GM19193 (cell line): ENCODE data around the gene DENND2A.

ENCODE experiments used
- POLR2A ChIP-seq: IDR thresholded peaks from 4 replicates; pipeline ENCODE4 v1.6.1; 2011; ENCODE audit not compliant: insufficient read depth, insufficient read length; ENCODE audit errors: extremely low read depth

DENND2A gene

DNA sequence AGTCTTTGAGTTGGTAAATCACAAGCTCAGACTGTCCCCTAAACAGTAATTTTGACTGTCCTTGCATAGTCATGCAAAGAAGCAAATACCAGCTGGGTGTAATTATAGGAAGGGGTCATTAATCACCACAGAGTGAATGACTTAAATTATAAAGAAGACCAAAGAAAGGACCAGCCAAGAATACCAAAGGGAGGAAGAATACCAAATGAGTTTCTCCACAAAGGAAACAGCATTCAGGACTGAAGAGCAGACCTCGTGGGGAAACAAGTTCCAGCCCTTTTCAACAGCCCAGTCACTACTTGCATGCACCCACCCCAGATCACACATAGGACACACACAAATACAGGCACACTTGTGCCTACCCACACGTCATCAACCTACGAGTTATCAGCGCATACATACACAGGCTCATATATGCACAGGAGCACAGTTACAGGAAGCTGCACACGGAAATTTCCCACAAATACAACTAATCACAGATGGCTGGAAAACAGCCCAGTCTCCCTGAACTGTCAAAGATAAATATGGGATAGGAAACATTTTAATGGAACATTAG lies 77.6 kb downstream of the DENND2A start:
- no peak for TF ChIP-seq POLR2A

DNA sequence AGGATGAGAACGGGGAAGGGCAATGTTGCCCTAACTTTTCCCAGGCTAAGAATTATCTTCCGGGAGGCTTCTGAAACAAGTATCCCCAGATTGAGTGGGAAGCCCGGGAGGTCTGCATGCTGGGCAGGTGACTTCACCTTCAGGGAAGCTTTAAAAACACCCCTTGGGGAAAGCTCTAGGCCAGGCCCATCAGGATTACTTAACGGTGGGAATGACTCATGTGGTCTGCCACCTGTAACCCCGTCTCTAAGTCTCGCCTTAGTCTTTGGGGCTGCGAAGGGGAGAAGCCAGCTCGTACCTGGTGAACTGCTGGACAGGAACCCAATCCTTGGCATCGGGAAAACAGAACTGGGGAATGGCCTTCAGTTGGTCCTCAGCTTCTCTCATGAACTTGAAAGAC lies 81.2 kb downstream of the DENND2A start:
- TF ChIP-seq POLR2A, result no peak

DNA sequence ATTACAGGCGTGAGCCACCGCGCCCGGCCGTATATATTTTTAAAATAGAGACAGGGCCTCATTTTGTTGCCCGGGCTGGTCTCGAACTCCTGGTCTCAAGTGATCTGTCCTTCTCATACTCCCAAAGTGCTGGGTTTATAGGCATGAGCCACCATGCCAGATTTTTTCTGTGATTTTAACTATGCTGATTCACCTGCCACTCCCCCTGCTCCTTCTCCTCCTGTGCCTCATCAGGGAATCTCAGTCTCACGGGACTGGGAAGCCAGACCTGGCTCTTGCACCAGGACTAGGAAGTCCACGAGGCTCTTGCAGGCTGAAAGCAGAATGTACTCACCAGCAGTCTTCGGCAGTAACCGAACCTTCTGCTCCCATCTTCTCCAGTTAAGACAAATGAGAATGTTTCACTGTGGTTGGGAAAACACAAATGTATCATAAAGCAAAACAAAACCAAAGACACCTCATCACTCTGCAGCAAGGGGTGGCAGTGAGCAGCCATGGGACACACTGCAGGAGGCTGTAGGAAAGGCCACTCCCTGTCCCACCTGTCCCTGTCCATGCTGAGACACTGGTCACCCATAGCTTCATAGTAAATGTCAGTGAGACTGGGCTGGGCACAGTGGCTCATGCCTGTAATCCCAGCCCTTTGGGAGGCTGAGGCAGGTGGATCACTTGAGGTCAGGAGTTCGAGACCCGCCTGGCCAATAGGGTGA lies 82.6 kb downstream of the DENND2A start:
- no peak for TF ChIP-seq POLR2A

DNA sequence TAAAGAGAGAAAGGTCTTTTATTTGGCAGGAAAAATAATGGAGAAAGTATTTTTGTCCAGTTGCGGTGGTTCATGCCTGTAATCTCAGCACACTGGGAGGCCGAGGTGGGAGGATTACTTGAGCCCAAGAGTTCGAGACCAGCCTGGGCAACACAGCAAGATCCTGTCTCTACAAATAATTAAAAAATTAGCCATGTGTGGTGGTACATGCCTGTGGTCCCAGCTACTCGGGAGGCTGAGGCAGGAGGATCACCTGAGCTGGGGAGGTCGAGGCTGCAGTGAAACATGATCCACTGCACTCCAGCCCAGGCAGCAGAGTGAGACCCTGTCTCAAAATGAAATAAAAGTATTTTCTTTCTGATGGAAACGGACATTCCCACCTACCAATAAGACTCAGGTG lies 83.5 kb downstream of the DENND2A start:
- no peak for TF ChIP-seq POLR2A

DNA sequence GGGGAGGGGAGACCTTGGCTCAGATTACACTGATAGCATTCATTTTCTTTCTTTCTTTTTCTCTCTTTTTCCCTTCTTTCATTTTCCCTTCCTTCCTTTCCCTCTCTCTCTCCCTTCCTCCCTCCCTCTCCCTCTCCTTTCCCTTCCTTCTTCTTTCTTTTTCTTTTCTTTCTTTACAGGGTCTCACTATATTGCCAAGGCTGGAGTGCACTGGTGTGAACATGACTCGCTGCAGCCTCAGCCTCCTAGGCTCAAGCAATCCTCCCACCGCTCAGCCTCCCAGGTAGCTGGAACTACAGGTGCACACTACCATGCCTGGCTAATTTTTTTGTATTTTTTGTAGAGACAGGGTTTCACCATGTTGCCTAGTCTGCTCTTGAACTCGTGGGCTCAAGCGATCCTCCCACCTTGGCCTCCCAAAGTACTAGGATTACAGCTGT lies 88.4 kb downstream of the DENND2A start:
- TF ChIP-seq POLR2A, result no peak

DNA sequence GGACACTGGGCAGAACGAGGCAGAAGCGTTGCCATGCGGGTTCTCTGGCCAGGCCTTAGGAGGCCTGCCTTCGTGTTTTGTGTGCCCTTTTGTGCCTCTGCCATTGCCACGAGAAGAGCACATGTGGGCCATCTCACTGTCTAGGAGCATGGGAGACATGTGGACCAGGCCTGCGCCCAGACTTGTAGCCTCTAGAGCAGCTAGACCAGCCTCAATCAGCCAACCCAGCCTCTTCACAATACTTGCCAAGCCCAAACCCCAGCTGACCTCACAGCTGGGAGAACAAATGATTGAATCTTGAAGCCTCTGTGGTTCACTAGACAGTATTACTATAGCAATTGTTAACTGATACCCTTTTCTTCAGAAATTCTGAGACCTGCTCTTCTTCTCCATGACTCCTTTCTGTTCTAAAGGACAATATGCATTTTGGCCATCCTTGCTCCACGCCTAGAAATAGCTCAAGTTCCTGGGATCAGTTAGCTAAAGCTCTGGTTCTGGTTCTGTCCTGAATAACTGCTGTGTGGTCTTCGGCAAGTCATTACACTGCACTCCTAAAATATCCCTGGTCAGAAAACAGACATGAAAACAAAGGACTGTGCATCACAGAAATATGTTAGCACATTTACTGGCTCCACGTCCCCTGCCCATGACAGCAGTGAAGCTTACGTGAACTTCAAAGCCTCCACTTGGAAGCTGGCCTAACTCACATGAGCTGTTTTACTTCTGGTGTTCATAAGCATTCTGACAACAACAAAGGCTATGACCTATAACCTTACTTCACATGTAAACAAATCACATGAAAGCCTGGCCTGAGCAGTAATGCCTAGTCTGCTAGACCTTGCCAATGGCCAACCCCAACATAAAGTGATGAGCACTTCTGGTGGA lies 89.0 kb downstream of the DENND2A start:
- TF ChIP-seq POLR2A, result no peak

DNA sequence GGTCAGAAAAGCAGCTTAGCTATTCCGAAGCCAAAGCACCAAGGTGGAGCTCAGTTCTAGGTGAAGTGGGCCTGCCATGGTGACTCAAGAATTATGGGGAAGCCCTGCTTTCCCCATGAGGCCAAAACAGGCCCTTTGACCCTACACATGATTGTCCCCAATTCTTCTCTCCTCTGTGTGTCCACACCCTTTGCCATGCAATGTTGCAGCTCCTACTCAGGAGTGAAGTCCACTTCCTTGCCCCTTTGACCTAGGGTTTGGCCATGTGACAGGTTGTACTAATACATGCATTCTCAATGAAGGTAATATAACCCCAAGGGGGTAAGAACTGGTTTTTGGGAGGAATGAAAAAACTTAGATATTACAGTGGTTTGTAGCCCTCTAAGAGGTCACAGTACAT lies 93.7 kb downstream of the DENND2A start:
- TF ChIP-seq POLR2A, result no peak

DNA sequence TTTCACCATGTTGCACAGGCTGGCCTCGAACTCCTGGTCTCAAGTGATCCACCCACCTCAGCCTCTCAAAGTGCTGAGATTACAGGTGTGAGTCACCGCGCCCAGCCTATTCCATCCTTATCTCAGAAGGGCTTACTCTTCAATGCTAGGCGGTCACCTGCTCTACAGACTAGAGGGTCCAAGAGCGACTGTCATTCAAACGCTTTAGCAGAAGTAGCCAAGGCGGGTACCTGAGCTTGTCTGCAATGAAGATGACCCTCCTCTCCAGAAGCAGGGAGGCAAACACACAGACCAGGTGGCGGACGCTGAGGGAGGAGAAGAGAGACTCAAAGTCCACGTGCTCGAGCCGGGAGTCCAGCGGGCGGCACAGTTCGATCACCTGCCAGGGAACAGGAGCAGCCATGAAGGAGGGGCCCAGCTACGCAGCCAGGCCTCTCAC lies 96.2 kb downstream of the DENND2A start:
- TF ChIP-seq POLR2A, result no peak

DNA sequence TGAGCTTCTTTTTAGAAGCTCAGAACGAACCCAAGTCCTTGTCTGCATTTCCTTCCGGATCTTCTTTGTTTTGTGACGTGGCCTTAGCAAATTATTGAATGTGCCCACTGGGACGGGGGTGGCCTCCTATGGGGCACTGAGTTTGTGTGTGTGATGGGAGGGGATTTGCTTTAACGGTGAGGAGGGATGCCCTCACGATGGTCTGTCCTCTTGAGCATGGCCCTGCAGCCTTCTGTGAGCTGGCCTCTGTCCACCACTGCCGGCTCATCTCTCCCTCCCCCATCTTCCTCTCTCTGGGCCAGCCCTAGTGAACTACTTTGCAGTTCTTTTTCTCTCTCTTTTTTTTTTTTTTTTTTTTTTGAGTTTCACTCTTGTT lies 98.4 kb downstream of the DENND2A start:
- no peak for TF ChIP-seq POLR2A

DNA sequence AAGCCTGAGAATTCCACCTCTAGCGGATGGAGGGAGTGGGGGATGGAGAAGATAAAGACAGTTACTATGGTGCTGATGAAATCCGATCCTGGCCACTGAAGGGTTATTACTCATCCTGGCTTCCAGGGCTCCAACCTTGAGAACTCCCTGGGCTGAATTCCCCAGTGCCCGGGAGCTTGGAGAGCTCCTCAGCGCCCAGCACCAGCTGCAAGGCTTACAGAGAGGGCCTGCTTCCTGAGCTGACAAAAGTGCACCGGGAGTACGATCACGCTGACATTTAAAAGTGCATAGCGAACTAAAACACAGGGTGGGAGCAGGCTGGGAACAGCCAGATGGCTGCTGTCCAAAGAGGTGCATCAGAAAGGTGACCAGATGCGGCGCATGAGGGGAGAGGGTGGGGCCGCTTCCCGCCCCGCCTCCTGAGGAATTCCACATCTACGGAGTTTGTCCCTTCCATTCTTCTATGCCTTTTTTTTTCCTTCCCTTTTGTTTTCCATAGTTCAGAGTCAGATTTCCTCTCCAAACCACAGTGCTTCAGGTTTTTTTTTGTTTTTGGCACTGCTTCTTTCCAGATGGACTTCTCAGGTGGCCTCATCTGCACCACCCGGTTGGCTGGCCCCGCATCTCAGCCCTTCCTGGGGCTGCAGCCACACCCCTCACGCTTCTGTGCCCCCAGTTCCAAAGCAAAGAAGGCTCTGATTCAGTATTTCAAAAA lies 98.9 kb downstream of the DENND2A start:
- no peak for TF ChIP-seq POLR2A

DNA sequence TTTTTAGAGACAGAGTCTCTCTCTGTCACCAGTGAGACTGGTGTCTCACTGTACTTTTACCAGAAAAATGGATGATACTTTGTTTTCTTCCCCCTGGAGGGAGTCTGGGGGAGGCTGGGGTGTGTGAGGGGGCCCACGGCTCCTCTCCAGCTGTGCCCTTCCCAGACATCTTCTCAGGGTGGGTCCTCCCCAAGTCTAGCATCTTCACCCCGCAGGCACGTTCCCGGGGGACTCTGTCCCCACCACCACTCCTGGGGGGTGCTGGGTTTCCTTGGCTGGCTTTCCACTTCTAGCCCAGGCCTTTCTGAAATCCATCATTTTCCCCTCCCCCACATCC lies 99.5 kb downstream of the DENND2A start:
- no peak for TF ChIP-seq POLR2A

GRCh38 chr7:140540136-140540777 lies 100.4 kb downstream of the DENND2A start:
- no peak for TF ChIP-seq POLR2A

DNA sequence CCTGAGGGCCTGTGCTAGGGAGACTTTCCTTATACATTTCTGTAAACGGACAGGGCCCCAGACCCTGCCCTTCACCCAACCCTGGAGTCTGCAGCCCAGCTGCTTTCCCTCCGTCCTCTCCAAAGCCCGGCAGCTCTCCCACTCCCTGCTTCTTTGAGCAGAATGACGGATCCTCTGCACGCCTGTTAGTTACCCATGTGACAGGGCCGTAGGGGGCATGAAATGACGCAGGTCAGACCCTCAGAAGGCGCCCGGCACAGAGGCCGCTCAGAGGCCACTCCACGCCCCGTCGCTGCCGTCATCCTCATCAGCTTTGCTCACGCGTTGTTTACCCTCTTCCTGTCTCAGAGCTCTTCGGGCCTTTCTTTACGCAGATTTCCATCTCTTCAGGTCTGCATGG lies 101.2 kb downstream of the DENND2A start:
- TF ChIP-seq POLR2A, result no peak

DNA sequence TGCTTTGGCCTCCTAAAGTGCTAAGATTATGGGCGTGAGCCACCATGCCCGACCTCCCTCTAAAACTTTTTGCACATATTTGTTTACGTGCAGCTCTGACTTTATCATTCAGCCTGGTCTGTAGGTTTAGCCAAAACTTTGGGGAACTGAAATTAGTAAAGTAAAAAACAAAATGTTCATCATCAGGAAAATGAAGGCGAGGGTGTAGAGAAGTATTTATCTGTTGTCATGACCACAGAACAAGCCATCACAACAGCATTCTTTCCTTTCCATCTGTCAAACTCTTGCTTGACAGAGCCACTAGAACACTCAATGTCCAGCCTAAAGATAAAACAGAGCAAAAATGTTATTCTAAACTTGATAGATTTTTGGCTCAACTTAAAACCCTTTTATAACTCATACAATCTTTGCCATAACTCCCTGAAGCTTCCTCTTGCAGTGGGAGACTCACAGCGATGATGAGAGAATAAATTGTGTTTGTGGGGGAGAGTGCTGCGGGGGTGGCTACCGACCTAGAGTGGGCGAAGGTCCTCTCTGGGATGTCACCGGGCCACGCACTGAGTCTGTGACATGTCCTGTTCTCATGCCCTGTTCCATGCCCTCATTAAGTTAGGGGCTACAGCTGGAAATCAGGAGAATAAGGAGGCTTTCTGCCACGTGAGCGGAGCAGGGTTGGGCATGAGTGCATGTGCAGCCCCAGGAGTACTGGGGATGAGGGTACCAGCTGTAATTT lies 102.7 kb downstream of the DENND2A start:
- TF ChIP-seq POLR2A, result no peak
